HepG2 (cell line): Measurements from ENCODE around the gene MAPRE3. TPM values are rescaled to one million over a fixed set of nuclear protein-coding genes. Genes with fewer than 3 reads are reported as not detected.
A peak's percentile ranks its signal among the peaks of the same experiment; 100 is the strongest.

Experiments used
- ATAC-seq: fragments of 200-7000 bp; cut with Tn5 transposase; 3 replicates; pipeline ENCODE4 v1.9.1; 2020; ENCODE audit warnings: mild to moderate bottlenecking, moderate library complexity
- BruUV-seq: library from RNA; stranded (reverse); fragments of 400-500 nt; replicated peaks from 2 replicates; lab custom pipeline; 2021; lab: Mats Ljungman, UMichigan
- CTCF ChIA-PET: fragments of 300-600 bp; formaldehyde crosslinking; extraction: SDS; loops from one replicate; lab custom pipeline; 2021; ENCODE audit warnings: low total read pairs, inconsistent platforms, low intra/inter-chr PET ratio; lab: Yijun Ruan, JAX
- POLR2A ChIA-PET: fragments of 350-600 bp; sonication (Branson Sonifier 250); formaldehyde crosslinking; loops from one replicate; lab custom pipeline; 2020; ENCODE audit warnings: antibody characterized with exemption, inconsistent platforms; lab: Yijun Ruan, JAX
- DNase-seq: peaks from one replicate; pipeline ENCODE4 v3.0.0-alpha.2; 2015; ENCODE audit warnings: low spot score
- FAIRE-seq: peaks from 3 replicates; lab custom pipeline; 2011; peaks lifted over from hg19 to GRCh38; lab: Jason Lieb, UNC
- H2AFZ ChIP-seq: one replicate; pipeline ENCODE4 v1.6.1; 2011; ENCODE audit warnings: low read length, inconsistent platforms
- H3K27ac ChIP-seq: fragments of 300-600 bp; 3 replicates; pipeline ENCODE4 v1.8.0; 2011; ENCODE audit warnings: mixed run types, mild to moderate bottlenecking, mixed read lengths, low read length, inconsistent platforms; ENCODE audit not compliant: insufficient read depth; ENCODE audit errors: extremely low read length
- H3K27me3 ChIP-seq, 2 experiments: fragments of 200-600 bp in 1 of 2; 2 replicates in 1 of 2; 3 replicates in 1 of 2; pipeline versions ENCODE4 v1.6.0 to v1.8.0; 2011; ENCODE audit warnings: low read length in 2 of 2, mild to moderate bottlenecking in 2 of 2, moderate library complexity in 2 of 2, inconsistent platforms in 1 of 2; ENCODE audit not compliant: insufficient read depth in 2 of 2, control insufficient read depth in 1 of 2
- H3K36me3 ChIP-seq, 2 experiments: fragments of 200-600 bp in 1 of 2; replicated peaks in 1 of 2; 2 replicates in 1 of 2; 3 replicates in 1 of 2; pipeline versions ENCODE4 v1.5.1 to v1.8.0; 2011; ENCODE audit warnings: low read length in 2 of 2, inconsistent platforms in 1 of 2; ENCODE audit not compliant: insufficient read depth in 2 of 2, control insufficient read depth in 1 of 2
- H3K4me1 ChIP-seq: 2 replicates; pipeline ENCODE4 v1.5.1; 2012; ENCODE audit warnings: low read length, inconsistent platforms; ENCODE audit not compliant: insufficient read depth
- H3K4me2 ChIP-seq: 2 replicates; pipeline ENCODE4 v1.6.0; 2011; ENCODE audit warnings: low read depth, low read length, inconsistent platforms
- H3K4me3 ChIP-seq, 3 experiments: fragments of 200-600 bp in 1 of 3; sonication (generic), shearing (Covaris generic) in 1 of 3; replicated peaks in 1 of 3; 2 replicates each; pipeline ENCODE4 v1.5.1; 2011 to 2016; ENCODE audit warnings: low read length in 3 of 3, inconsistent platforms in 2 of 3, low read depth in 2 of 3, mild to moderate bottlenecking in 2 of 3, control low read depth in 1 of 3, mixed read lengths in 1 of 3; ENCODE audit not compliant: insufficient read depth in 1 of 3
- H3K79me2 ChIP-seq: one replicate; pipeline ENCODE4 v1.6.1; 2011; ENCODE audit warnings: low read length, inconsistent platforms; ENCODE audit not compliant: insufficient read depth
- H3K9ac ChIP-seq: 2 replicates; pipeline ENCODE4 v1.6.0; 2011; ENCODE audit warnings: mild to moderate bottlenecking, low read depth, low read length, inconsistent platforms; ENCODE audit not compliant: insufficient read depth
- H3K9me3 ChIP-seq: 2 replicates; pipeline ENCODE4 v1.5.1; 2012; ENCODE audit warnings: mild to moderate bottlenecking, low read length
- H4K20me1 ChIP-seq: 2 replicates; pipeline ENCODE4 v1.6.0; 2011; ENCODE audit warnings: inconsistent platforms, mild to moderate bottlenecking, low read length, moderate library complexity; ENCODE audit not compliant: insufficient read depth
- NONO ChIP-seq, 2 experiments: fragments of 450-650 bp in 1 of 2; sonication (generic) in 1 of 2; formaldehyde crosslinking in 1 of 2; IDR thresholded peaks in 1 of 2; conservative IDR thresholded peaks in 1 of 2; 2 replicates each; pipeline versions ENCODE4 v1.6.1 to v1.8.0; 2017 to 2022; ENCODE audit warnings: mild to moderate bottlenecking in 1 of 2, missing genetic modification reagents in 1 of 2, moderate library complexity in 1 of 2
- POLR2A ChIP-seq, 2 experiments: IDR thresholded peaks; 2 replicates each; pipeline ENCODE4 v1.6.1; 2011; ENCODE audit warnings: low read depth in 2 of 2, low read length in 2 of 2, mild to moderate bottlenecking in 1 of 2, moderate library complexity in 1 of 2; ENCODE audit not compliant: insufficient read depth in 1 of 2
- POLR2AphosphoS2 ChIP-seq: IDR thresholded peaks from 2 replicates; pipeline ENCODE4 v1.6.1; 2011; ENCODE audit warnings: low read depth, low read length, improper control_type of control experiment
- POLR2G ChIP-seq: fragments of 200-400 bp; formaldehyde crosslinking; IDR thresholded peaks from 2 replicates; pipeline ENCODE4 v1.6.1; 2018; ENCODE audit warnings: mild to moderate bottlenecking, low read depth, low read length, moderate library complexity
- SSRP1 ChIP-seq: IDR thresholded peaks from 2 replicates; pipeline ENCODE4 v1.6.1; 2016; ENCODE audit warnings: control low read depth
- TEAD3 ChIP-seq: optimal IDR thresholded peaks from 2 replicates; pipeline ENCODE3; 2016; ENCODE audit warnings: borderline replicate concordance
- ZNF430 ChIP-seq: sonication (generic); formaldehyde crosslinking; IDR thresholded peaks from 2 replicates; pipeline ENCODE4 v1.9.0; 2021; ENCODE audit warnings: mild to moderate bottlenecking, missing genetic modification reagents
- ZNF687 ChIP-seq: sonication (generic); formaldehyde crosslinking; IDR thresholded peaks from 2 replicates; pipeline ENCODE4 v1.5.1; 2020; ENCODE audit warnings: mild to moderate bottlenecking, missing genetic modification reagents, moderate library complexity
- WGBS: methylation state at CpG from one replicate; pipeline ENCODE4 v1.1.6; 2017; ENCODE audit warnings: low lambda C conversion rate; 5-methylcytosine and 5-hydroxymethylcytosine counted together
- in situ Hi-C: cut with HindIII; loops from 2 replicates; pipeline ENCODE4 v1.10.0; 2017; ENCODE audit warnings: low pct_unique_long_range_greater_than_20kb; ENCODE audit not compliant: extremely low pct_ligation_motif_present
- intact Hi-C: fragments of 100-400 bp; cut with micrococcal nuclease; formaldehyde crosslinking; loops from one replicate; pipeline ENCODE4 v1.10.0; 2022; ENCODE audit not compliant: unreplicated experiment
- polyA plus RNA-seq, 8 experiments: library from polyadenylated mRNA; depleted of rRNA in 3 of 8; stranded (reverse) in 7 of 8; unstranded in 1 of 8; fragments of >200 nt; fragmentation: Illumina TruSeq in 4 of 8; extraction: Trizol in 4 of 8; gene quantifications; 2 replicates each; pipeline versions ENCODE4 v1.2.1 to v1.2.3, GENCODE V29; 2011 to 2016; ENCODE audit warnings: low read depth in 4 of 8, missing spikeins in 1 of 8, mixed read lengths in 1 of 8; ENCODE audit not compliant: insufficient read depth in 1 of 8
- total RNA-seq, 5 experiments: library from RNA; depleted of rRNA; stranded (reverse); fragments of >200 nt; fragmentation: Illumina TruSeq; extraction: Trizol; gene quantifications; 2 replicates each; pipeline ENCODE4 v1.2.3, GENCODE V29; 2016; ENCODE audit warnings: low read depth in 1 of 5

The MAPRE3 gene
- total and polyA plus RNA-seq, 2 of the 13 experiments (the other 11 are each of a cell fraction or from before 2014, with no cell fraction given): 0.31 to 0.91 TPM

- Histone ChIP-seq H3K27ac (no peak overlapping the region), H3K4me1 (peaks cover 3% of the 10 kb centered on the region; the same call in 1 of the 2 replicates), H2AFZ (no peak overlapping the region), H3K4me2 (no peak overlapping the region), H3K4me3 (no peak overlapping the region), H3K27me3 (no peaks in the 10 kb centered on the region), H3K9ac (no peak overlapping the region), H3K9me3 (no peaks in the 10 kb centered on the region), H3K79me2 (no peaks in the 10 kb centered on the region), H4K20me1 (peaks cover 2% of the 10 kb centered on the region; the same call in 1 of the 2 replicates), H3K36me3 (peaks cover 17 to 59% of the 10 kb centered on the region in 2 experiments)
- no peak for FAIRE-seq
- no TSS peak for BruUV-seq
- POLR2A ChIA-PET: interaction anchor here (1.4 to 11.6 kb wide), 6 partner anchors 7 to 36 kb away, joined by 3 to 100 read pairs (median 13); partner anchors contain the start of genes AGBL5, EMILIN1 and OST4
- peak; percentile 36; the same call in 1 of the 2 replicates for TF ChIP-seq POLR2G
- no peak for TF ChIP-seq TEAD3 (CRISPR knock-in tag)
- no peak for TF ChIP-seq ZNF430
- TF ChIP-seq ZNF687 (CRISPR knock-in tag): 0 out of 2 replicates have a peak, but pooled peaks have one; percentile 16
- 0 out of 2 replicates have a peak, but pooled peaks have one; percentile 8 for TF ChIP-seq POLR2AphosphoS2
- no peak for TF ChIP-seq NONO (IDR thresholded peaks at IDR 0.05)
- 0 out of 2 replicates have a peak, but pooled peaks have one; percentile 30 for TF ChIP-seq NONO (CRISPR knock-in tag; conservative IDR thresholded peaks at IDR 0.05)
- peak in 1 of 2 experiments; percentile 6; a peak in 3 of 4 replicates for TF ChIP-seq POLR2A (IDR thresholded peaks at IDR 0.05; ENCODE audit: insufficient read depth in 1 of 2, low read depth in 2 of 2, low read length in 2 of 2)
- TF ChIP-seq SSRP1 (CRISPR knock-in tag): peak; percentile 76
- in situ Hi-C loops (no loop called here), intact Hi-C loops (no loop called here)
- 0 out of 3 replicates have a peak, but pooled peaks have one; percentile 5 for ATAC-seq
- CTCF ChIA-PET: no interaction called here
- DNase-seq: no peak
- 93% methylated on average over 10 of the region's 10 CpGs for WGBS
Measured at GRCh38 chr2:27058210-27058609, 87.8 kb downstream of the MAPRE3 start.
